A673 (cell line): ENCODE measurements around the gene RASL10A. TPM values are rescaled to one million over a fixed set of nuclear protein-coding genes. Genes with fewer than 3 reads are reported as not detected.

ENCODE experiments used
- BruUV-seq: library from RNA; stranded (reverse); fragments of 400-500 nt; replicated peaks from 2 replicates; lab custom pipeline; 2021; lab: Mats Ljungman, UMichigan
- CTCF ChIA-PET: fragments of 300-600 bp; sonication (Branson Sonifier 250); formaldehyde crosslinking; loops from one replicate; lab custom pipeline; 2022; ENCODE audit warnings: antibody characterized with exemption; lab: Charles Lee
- POLR2A ChIA-PET: fragments of 300-600 bp; sonication (Branson Sonifier 250); formaldehyde crosslinking; loops from one replicate; lab custom pipeline; 2022; ENCODE audit warnings: antibody characterized with exemption; ENCODE audit not compliant: low non-redundant PET; lab: Charles Lee
- DNase-seq: peaks from one replicate; pipeline ENCODE4 v3.0.0-alpha.2; 2015; ENCODE audit warnings: low spot score
- H3K27ac ChIP-seq: fragments of 200-600 bp; sonication (generic); 2 replicates; pipeline ENCODE4 v1.5.1; 2016; ENCODE audit warnings: mixed run types, low read depth, mild to moderate bottlenecking, mixed read lengths, antibody characterized with exemption, low read length; ENCODE audit not compliant: poor library complexity, severe bottlenecking
- H3K27me3 ChIP-seq: fragments of 200-600 bp; sonication (generic); replicated peaks from 2 replicates; pipeline ENCODE4 v1.6.1; 2017; ENCODE audit warnings: mixed run types, low read depth, mild to moderate bottlenecking, mixed read lengths, antibody characterized with exemption, low read length; ENCODE audit not compliant: insufficient read depth, poor library complexity
- H3K36me3 ChIP-seq: fragments of 200-600 bp; sonication (generic); 2 replicates; pipeline ENCODE4 v1.6.1; 2016; ENCODE audit warnings: mixed run types, mild to moderate bottlenecking, mixed read lengths, antibody characterized with exemption, low read length; ENCODE audit not compliant: insufficient read depth, poor library complexity, severe bottlenecking
- H3K4me1 ChIP-seq: fragments of 200-600 bp; sonication (generic); 2 replicates; pipeline ENCODE4 v1.6.1; 2017; ENCODE audit warnings: mixed run types, mild to moderate bottlenecking, mixed read lengths, antibody characterized with exemption, low read length; ENCODE audit not compliant: insufficient read depth, poor library complexity, severe bottlenecking
- H3K4me3 ChIP-seq: fragments of 200-600 bp; sonication (generic); 2 replicates; pipeline ENCODE4 v1.5.1; 2016; ENCODE audit warnings: low read depth, mixed run types, mild to moderate bottlenecking, mixed read lengths, low read length; ENCODE audit not compliant: poor library complexity, severe bottlenecking
- H3K9me3 ChIP-seq: fragments of 200-600 bp; sonication (generic); 2 replicates; pipeline ENCODE4 v1.6.1; 2016; ENCODE audit warnings: mixed run types, low read depth, mild to moderate bottlenecking, mixed read lengths, antibody characterized with exemption, low read length; ENCODE audit not compliant: poor library complexity, severe bottlenecking
- CTCF ChIP-seq: fragments of 300-800, 200-600 bp; sonication (generic); conservative IDR thresholded peaks from 2 replicates; pipeline ENCODE4 v1.5.1; 2017; ENCODE audit warnings: low read depth, mild to moderate bottlenecking, antibody characterized with exemption, low read length, moderate library complexity, mixed read lengths
- EZH2 ChIP-seq: fragments of 200-600 bp; sonication (generic); IDR thresholded peaks from 2 replicates; pipeline ENCODE4 v1.6.1; 2017; ENCODE audit warnings: borderline replicate concordance, low read depth, mild to moderate bottlenecking, mixed read lengths, antibody characterized with exemption, low read length; ENCODE audit not compliant: poor library complexity, severe bottlenecking
- intact Hi-C: fragments of 100-400 bp; cut with micrococcal nuclease; formaldehyde crosslinking; loops from one replicate; pipeline ENCODE4 v1.10.0; 2022; ENCODE audit not compliant: unreplicated experiment
- total RNA-seq: library from RNA; stranded (reverse); gene quantifications from 2 replicates; pipeline ENCODE4 v1.2.3, GENCODE V29; 2021

RASL10A gene
- total RNA-seq, 1 experiment from 2014 or later: not detected

GRCh38 chr22:29300807-29301601 lies 14.5 kb downstream of the RASL10A start:
- H3K27ac ChIP-seq: no peak overlapping the region
- DNase-seq: no peak
- H3K4me1 ChIP-seq: peaks cover 2% of the 10 kb centered on the region
- TF ChIP-seq EZH2 (no peak), CTCF (no peak)
- H3K9me3 ChIP-seq: no peaks in the 10 kb centered on the region
- no TSS peak for BruUV-seq
- intact Hi-C loops: no loop called here
- peaks cover 34% of the 10 kb centered on the region for H3K36me3 ChIP-seq
- H3K4me3 ChIP-seq: no peak overlapping the region
- ChIA-PET CTCF (no interaction called here), POLR2A (no interaction called here)
- no peaks in the 10 kb centered on the region for H3K27me3 ChIP-seq

- Histone ChIP-seq H3K27me3 (no peaks in the 10 kb centered on the region), H3K27ac (no peak overlapping the region), H3K4me1 (no peaks in the 10 kb centered on the region), H3K36me3 (peaks cover 40% of the 10 kb centered on the region), H3K9me3 (no peaks in the 10 kb centered on the region), H3K4me3 (no peak overlapping the region)
- BruUV-seq: no TSS peak
- intact Hi-C loops: no loop called here
- ChIA-PET CTCF (no interaction called here), POLR2A (no interaction called here)
- no peak for DNase-seq
- no peak for TF ChIP-seq CTCF
- TF ChIP-seq EZH2: no peak
These were observed 15.1 kb downstream of the RASL10A start for GRCh38 chr22:29300467-29300806.

DNA sequence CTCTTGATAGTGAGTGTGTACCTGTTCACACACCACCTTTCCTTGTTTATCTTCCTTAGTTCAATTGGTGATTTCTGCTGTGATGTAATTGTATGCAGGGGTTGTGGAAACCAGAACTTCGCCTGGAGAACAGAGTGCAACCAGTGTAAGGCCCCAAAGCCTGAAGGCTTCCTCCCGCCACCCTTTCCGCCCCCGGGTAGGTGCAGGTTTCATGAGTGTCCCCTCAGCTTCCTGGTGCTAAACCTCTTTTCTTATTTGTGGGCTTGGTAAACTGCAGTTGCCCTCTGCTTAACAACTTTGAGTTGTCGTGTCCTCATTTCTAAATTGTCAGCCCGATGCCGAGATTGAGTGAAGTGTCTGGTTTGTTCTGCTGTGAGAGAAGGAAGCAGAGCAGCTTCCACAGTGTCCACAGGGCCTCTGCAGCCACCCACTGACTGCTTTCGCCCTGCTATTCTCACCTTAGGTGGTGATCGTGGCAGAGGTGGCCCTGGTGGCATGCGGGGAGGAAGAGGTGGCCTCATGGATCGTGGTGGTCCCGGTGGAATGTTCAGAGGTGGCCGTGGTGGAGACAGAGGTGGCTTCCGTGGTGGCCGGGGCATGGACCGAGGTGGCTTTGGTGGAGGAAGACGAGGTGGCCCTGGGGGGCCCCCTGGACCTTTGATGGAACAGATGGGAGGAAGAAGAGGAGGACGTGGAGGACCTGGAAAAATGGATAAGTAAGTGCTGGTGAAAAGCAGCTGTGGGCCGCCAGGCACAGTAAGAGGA lies 16.2 kb downstream of the RASL10A start:
- no peaks in the 10 kb centered on the region for H3K27me3 ChIP-seq
- CTCF ChIA-PET: no interaction called here
- DNase-seq: no peak
- no peaks in the 10 kb centered on the region for H3K4me1 ChIP-seq
- H3K36me3 ChIP-seq: peaks cover 46% of the 10 kb centered on the region
- TF ChIP-seq CTCF (no peak), EZH2 (no peak)
- POLR2A ChIA-PET: no interaction called here
- H3K27ac ChIP-seq: no peak overlapping the region
- intact Hi-C loops: no loop called here
- H3K4me3 ChIP-seq: no peak overlapping the region
- no TSS peak for BruUV-seq
- no peaks in the 10 kb centered on the region for H3K9me3 ChIP-seq
